ENCODE measurements around the gene PRRT3.
A peak's percentile ranks its signal among the peaks of the same experiment; 100 is the strongest.

The PRRT3 gene

DNA sequence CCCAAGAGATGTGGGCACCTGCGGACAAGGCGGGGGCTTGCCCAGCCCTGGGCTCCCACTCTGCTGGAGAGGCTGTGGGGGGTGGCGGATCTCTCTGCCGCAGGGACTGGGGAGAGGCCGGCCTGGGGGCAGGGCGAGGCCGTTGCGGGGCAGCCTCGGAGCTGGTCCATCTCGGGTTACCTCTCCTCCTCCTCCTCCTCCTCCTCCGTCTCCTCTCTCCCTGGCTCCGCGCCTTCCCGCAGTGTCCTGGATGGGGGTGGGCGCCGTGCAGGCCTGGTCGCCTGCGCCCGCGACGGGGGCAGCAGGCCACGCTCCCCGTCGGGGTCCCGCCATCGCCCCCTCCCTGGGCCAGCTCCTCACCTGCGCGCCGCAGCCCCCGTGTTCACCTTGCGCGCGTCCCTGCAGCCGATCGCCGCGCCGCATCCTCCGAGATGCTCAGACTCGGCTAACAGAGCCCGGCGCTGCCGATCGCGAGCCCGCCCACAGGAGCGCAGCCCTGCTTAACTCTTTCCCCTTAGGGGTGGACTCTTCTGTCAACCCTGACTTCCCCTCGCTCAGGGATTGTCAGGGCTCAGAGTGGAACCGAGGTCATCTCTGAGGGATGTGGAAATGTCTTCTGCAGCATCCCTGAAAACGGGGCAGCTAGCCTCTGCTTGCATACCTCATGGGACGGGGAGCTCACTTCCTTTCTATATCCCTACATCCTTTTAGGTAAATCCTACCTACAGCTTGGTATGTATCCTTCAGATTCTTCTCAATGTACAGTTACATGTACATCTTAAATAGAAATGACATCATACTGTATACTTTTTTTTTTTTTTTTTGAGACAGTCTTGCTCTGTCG lies at the start of gene PRRT3:
Gene PRRT3, minus strand, starts transcription at position 447 of the 844 bp plus-strand sequence. CDS start 2,293 bp downstream, outside the sequence.
- H3K4me1 Mint-ChIP-seq = peaks cover 22% of the 10 kb centered on the region
- peak within 1 kb of the TSS; percentile 85 for H3K4me3 Mint-ChIP-seq
- ATAC-seq (peak; percentile 76), DNase-seq (peak; percentile 69)
- no peaks in the 10 kb centered on the region for H3K27me3 Mint-ChIP-seq
- no peaks in the 10 kb centered on the region for H3K36me3 Mint-ChIP-seq (ENCODE audit: low read depth)
- H3K27ac Mint-ChIP-seq = peak within 1 kb of the TSS; percentile 70
- H3K9me3 Mint-ChIP-seq = no peaks in the 10 kb centered on the region

DNA sequence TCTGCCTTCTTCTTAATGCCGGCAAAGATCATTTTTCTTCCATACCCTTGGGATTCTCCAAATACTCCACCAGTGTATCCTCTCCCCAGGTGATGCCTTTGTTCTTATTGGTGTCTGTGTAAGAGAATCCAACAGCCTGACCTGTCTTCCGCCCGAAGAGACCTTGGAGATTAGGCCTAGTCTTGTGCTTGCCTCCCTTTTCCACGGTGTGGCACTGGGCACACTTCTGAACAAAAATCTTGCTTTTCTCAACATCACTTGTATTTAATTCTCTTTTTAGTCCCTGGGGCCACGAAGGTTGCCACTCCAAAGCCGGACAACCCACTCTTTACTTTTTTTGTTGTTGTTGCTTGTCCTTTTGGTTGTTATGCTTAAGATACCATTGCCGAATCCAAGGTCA lies 48.5 kb upstream of the PRRT3 start:
- no peak overlapping the region for H3K27ac Mint-ChIP-seq
- no peaks in the 10 kb centered on the region for H3K27me3 Mint-ChIP-seq
- ATAC-seq (no peak), DNase-seq (no peak)
- H3K4me1 Mint-ChIP-seq = no peaks in the 10 kb centered on the region
- H3K9me3 Mint-ChIP-seq = no peaks in the 10 kb centered on the region
- no peak overlapping the region for H3K4me3 Mint-ChIP-seq
- H3K36me3 Mint-ChIP-seq (ENCODE audit: low read depth) = peaks cover 55% of the 10 kb centered on the region

DNA sequence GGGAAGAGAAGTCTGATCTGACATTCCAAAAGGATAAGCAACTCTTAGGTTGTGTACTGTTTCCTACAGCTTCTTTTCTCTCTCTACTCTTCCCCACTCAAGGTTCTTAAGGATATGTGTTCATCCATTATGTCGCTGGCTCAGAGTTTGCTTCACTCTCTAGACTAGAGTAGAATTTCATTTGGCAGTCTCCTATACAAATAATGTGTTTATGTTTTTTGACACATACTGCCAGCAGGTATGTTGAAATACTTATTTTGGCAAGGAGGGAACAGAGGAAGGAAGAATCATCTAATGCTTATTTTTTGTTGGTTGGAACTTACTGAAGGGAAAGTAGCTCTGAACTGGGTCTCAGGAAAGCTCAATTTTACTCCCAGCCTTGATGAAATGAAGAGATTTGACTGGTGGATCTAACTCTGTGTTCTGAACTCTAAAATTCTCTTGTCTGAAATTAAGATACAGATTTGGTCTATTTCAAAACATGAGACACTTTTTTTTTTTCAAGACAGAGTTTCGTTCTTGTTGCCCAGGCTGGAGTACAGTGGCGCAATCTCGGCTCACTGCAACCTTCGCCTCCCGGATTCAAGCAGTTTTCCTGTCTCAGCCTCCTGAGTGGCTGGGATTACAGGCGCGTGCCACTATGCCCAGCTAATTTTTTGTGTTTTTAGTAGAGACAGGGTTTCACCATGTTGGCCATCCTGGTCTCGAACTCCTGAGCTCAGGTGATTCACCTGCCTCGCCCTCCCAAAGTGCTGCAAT lies 42.1 kb upstream of the PRRT3 start:
- H3K27ac Mint-ChIP-seq = no peak overlapping the region
- H3K9me3 Mint-ChIP-seq = no peaks in the 10 kb centered on the region
- H3K4me1 Mint-ChIP-seq = peaks cover 2% of the 10 kb centered on the region
- DNase-seq (no peak), ATAC-seq (no peak)
- no peak overlapping the region for H3K4me3 Mint-ChIP-seq
- H3K27me3 Mint-ChIP-seq = no peaks in the 10 kb centered on the region
- H3K36me3 Mint-ChIP-seq (ENCODE audit: low read depth) = peaks cover 54% of the 10 kb centered on the region

DNA sequence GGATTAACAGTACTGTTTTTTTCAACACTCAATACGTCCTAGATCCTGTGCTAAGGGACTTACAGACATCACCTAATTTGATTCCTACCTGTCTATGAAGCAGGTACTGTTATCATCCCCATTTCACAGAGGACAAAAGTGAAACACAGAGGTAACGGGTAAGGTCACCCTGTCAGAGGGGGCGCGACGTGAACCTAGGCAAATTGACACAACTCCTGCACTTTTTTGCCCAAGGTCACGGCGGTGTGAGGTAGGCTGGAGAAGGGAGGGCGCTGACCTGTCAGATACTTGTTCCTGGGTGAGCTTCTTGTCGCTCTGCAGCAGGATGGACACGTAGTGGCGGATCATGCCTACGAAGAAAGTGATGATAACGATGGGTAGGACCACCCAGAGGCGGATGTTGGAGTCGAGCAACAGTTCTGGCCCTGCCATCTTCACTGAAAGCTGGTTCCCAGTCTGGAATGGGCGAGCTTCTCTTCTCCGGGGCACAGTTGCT lies 34.1 kb upstream of the PRRT3 start:
- no peaks in the 10 kb centered on the region for H3K9me3 Mint-ChIP-seq

DNA sequence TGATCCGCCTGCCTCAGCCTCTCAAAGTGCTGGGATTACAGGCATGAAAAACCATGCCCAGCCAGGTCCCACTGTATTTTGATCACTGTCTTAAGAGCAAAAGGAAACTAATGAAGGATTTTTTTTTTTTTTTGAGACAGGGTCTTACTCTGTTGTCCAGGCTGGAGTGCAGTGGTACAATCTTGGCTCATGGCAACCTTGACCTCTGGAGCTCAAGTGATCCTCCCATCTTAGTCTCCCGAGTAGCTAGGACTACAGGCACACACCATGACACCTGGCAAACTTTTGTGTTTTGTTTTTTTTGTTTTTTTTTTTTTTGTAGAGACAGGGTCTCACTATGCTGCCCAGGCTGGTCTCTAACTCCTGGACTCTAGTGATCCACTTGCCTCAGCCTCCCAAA lies 28.0 kb upstream of the PRRT3 start:
- ATAC-seq = no peak
- Mint-ChIP-seq H3K27ac (no peak overlapping the region), H3K9me3 (no peaks in the 10 kb centered on the region), H3K27me3 (no peaks in the 10 kb centered on the region), H3K4me3 (no peak overlapping the region), H3K4me1 (peaks cover 26% of the 10 kb centered on the region), H3K36me3 (ENCODE audit: low read depth) (peaks cover 24% of the 10 kb centered on the region)
- DNase-seq = no peak

More for the DNA sequence above, 34.1 kb upstream of the PRRT3 start:
- peak; percentile 30 for ATAC-seq
- no peaks in the 10 kb centered on the region for H3K27me3 Mint-ChIP-seq
- H3K4me1 Mint-ChIP-seq = peaks cover 43% of the 10 kb centered on the region
- peak overlapping the region; percentile 97 for H3K4me3 Mint-ChIP-seq
- DNase-seq = no peak
- peaks cover 33% of the 10 kb centered on the region for H3K36me3 Mint-ChIP-seq (ENCODE audit: low read depth)
- peak overlapping the region; percentile 95 for H3K27ac Mint-ChIP-seq

DNA sequence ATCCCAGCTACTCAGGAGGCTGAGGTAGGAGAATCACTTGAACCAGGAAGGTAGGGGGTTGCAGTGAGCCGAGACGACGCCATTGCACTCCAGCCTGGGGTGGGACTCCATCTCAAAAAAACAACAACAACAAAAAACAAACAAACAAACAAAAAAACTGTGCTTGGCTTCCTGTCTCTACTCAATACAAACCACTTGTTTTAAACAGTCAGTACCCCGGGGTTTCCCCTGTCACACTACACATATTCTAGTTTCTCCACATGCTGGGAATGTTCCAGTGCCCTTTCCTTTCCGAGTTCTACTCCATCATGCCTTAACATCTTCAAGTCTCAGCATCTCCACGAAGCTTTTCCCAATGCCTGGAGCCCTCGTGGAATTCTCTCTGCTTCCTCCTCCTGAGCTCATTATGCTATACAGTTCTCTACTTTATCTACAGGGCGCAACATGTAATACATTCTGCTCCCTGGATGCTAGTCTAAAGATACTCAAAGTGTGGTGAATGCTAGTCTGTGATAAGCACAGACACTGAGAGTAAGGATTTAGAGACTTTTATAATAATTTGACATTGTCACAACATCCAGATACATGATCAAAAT lies 26.6 kb upstream of the PRRT3 start:
- no peak for DNase-seq
- Mint-ChIP-seq H3K4me1 (peaks cover 23% of the 10 kb centered on the region), H3K4me3 (no peak overlapping the region), H3K27me3 (no peaks in the 10 kb centered on the region), H3K36me3 (ENCODE audit: low read depth) (peaks cover 28% of the 10 kb centered on the region), H3K9me3 (no peaks in the 10 kb centered on the region), H3K27ac (peak overlapping the region; percentile 69)
- ATAC-seq = no peak

DNA sequence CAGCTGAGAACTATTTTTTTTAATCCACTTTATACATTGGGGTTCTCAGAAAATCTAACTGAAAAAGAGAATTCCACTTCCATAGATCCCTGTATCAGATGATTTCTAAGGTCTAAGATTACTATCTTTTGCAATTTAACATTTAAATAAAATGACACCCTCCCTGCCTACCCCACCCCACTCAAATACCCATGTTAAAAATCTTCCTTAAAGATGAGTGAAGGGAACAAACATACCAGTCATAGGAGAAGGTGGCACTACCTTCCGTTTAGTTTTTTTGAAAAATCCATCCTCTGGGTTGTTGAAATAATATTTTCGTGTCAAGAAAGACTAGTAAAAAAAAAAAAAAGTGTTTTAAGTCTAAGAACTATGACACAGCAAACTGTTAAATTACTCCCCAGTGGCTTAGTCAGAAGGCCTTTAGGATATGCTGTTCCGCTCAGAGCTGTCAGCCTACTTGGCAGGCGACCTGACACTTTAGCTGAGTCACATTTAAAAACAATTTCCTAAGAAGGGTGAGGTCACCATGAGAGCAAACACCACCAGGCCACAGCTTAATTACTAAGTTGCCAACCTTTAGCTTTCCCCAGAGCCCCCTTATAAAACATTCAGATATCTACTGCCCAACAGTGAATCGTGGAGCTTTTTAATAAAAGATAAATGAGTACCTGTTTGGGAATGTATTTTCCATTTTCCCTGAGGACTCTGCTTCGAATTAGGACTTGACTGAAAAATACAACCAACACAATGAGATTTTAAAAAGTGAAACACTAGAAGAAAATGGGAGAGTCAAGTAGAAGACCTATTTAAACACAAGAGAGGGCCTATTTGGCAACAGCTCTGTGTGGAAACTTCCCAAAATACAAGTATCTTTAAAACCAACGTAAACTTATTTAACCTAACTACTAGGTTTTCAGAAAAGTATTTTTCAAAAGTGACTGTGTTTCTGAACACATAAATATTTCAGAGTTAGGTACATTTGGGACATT lies 24.8 kb upstream of the PRRT3 start:
- ATAC-seq (peak; percentile 91), DNase-seq (peak; percentile 11)
- Mint-ChIP-seq H3K4me3 (peak overlapping the region; percentile 17), H3K4me1 (peaks cover 21% of the 10 kb centered on the region), H3K36me3 (ENCODE audit: low read depth) (peaks cover 32% of the 10 kb centered on the region), H3K27ac (peak overlapping the region; percentile 69), H3K27me3 (no peaks in the 10 kb centered on the region), H3K9me3 (no peaks in the 10 kb centered on the region)

DNA sequence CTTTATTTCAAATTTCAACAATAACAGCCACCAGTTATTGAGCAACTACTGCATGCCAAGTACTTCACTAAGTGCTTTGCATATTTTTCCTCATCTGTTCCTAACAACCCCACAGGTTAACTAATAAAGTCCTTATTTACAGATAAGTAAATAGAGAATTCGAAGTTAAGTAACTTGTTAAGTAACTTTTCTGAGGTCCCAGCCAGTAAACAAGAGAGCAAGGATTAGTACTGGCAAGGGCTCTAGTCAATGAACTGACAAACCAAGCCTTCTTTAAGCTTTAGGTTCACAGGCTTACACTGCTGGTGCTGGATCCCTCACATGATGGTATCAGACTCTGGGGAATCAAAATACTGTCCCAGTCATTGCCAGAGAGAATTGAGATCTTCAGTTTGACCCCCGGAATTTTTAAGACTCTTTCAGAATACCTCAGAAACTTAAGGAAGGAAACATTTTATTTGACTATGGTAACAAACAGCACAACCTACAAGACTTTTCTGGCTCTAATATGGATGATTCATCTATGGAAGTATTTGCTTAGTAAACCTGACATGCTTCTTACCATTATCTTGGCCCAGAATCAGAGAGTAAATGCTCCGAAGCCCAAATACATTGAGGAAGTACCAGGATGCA lies 17.9 kb upstream of the PRRT3 start:
- H3K4me1 Mint-ChIP-seq = peaks cover 8% of the 10 kb centered on the region
- peaks cover 55% of the 10 kb centered on the region for H3K36me3 Mint-ChIP-seq (ENCODE audit: low read depth)
- no peak for ATAC-seq
- H3K4me3 Mint-ChIP-seq = no peak overlapping the region
- H3K9me3 Mint-ChIP-seq = no peaks in the 10 kb centered on the region
- no peak for DNase-seq
- no peak overlapping the region for H3K27ac Mint-ChIP-seq
- H3K27me3 Mint-ChIP-seq = no peaks in the 10 kb centered on the region

DNA sequence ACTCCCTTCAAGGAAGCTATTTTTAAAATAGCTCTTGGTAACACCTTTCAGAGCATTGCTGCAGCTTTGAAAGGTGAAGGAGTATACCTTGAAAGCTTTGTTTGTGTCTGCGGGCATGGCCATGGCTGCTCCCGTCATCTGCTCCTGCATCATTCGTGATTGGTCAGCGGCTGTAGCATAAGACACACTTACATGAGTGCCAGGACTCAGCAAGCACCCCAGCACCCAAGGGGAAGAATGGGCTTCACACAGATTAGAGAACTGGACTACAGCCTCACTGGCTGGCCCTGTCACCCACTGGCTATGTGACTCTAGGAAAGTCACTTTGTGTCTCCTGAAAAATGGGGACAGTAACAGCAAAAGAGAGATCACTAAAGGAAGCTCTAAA lies 17.4 kb upstream of the PRRT3 start:
- no peaks in the 10 kb centered on the region for H3K9me3 Mint-ChIP-seq
- peaks cover 8% of the 10 kb centered on the region for H3K4me1 Mint-ChIP-seq
- ATAC-seq (no peak), DNase-seq (no peak)
- H3K36me3 Mint-ChIP-seq (ENCODE audit: low read depth) = peaks cover 55% of the 10 kb centered on the region
- H3K27ac Mint-ChIP-seq = no peak overlapping the region
- H3K27me3 Mint-ChIP-seq = no peaks in the 10 kb centered on the region
- H3K4me3 Mint-ChIP-seq = no peak overlapping the region

DNA sequence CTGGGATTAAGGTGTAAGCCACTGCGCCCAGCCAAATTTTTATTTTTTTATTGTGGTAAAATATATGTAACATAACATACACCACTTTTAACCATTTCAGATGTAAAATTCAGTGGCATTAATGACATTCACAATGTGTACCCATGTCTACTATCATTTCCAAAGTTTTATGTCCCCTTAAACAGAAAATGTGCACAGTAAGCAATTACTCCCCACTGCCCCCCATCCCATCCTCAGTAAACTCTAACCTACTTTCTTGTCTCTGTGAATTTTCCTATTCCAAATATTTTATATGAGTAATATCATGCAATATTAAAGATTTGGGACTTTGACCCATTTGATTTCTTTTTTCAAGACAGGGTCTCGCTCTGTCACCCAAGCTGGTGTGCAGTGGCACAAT lies 14.6 kb upstream of the PRRT3 start:
- peaks cover 42% of the 10 kb centered on the region for H3K36me3 Mint-ChIP-seq (ENCODE audit: low read depth)
- no peak overlapping the region for H3K27ac Mint-ChIP-seq

DNA sequence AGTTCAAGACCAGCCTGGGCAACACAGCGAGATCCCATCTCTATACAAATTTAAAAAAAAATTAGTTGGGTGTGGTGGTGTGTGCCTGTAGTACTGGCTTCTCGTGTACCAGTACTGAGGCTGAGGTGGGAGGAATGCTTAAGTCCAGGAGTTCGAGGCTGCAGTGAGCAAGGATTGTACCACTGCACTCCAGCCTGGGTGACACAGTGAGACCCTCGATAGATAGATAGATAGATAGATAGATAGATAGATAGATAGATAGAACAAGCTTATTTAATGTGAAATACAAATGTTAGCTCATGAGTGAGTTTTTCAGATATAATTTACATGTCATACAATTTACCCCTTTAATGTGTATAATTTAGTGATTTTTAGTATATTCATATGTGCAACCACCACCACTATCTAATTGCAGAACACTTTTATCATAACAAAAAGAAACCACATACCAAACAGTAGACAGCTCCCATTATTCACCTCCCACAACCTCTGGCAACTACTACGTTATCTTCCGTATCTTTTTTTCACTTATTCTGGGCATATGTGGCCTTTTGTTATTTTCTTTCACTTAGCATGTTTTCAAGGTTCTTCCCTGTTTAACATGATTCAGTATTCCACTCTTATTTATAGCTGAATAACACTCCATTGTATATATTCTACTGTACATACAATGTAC lies 13.1 kb upstream of the PRRT3 start:
- Mint-ChIP-seq H3K27ac (no peak overlapping the region), H3K36me3 (ENCODE audit: low read depth) (peaks cover 31% of the 10 kb centered on the region), H3K9me3 (no peaks in the 10 kb centered on the region), H3K4me1 (no peaks in the 10 kb centered on the region), H3K4me3 (no peak overlapping the region), H3K27me3 (no peaks in the 10 kb centered on the region)
- no peak for ATAC-seq
- DNase-seq = no peak

More for the DNA sequence above, 14.6 kb upstream of the PRRT3 start:
- H3K4me1 Mint-ChIP-seq = peaks cover 4% of the 10 kb centered on the region
- no peaks in the 10 kb centered on the region for H3K9me3 Mint-ChIP-seq
- H3K4me3 Mint-ChIP-seq = no peak overlapping the region
- ATAC-seq (no peak), DNase-seq (no peak)
- H3K27me3 Mint-ChIP-seq = no peaks in the 10 kb centered on the region

DNA sequence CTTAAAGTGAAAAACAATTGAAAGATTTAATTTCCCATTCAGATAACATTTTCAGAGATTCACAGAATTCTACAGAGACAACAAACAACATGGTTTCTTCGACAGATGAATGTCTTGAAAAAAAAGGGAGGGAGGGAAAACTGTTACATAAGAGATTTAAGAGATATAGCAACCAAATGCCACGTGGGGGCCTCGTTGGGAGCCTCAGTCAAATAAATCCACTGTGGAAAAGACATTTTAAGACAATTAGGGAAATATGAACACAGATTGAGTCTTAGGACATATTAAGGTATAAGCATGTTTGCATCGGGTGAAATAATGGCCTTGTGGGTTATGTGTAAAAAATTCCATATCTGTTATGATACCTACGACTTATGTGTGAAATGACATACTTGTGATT lies 5.0 kb upstream of the PRRT3 start:
- Mint-ChIP-seq H3K9me3 (no peaks in the 10 kb centered on the region), H3K27me3 (no peaks in the 10 kb centered on the region), H3K4me1 (peaks cover 6% of the 10 kb centered on the region), H3K4me3 (no peak overlapping the region), H3K27ac (no peak overlapping the region), H3K36me3 (ENCODE audit: low read depth) (no peaks in the 10 kb centered on the region)
- ATAC-seq (no peak), DNase-seq (no peak)

Data from activated naive CD8-positive, alpha-beta T cell treated with anti-CD3 and anti-CD28 coated beads, Interleukin-2, amount 50 U/mL, for 24 hours (primary cell).